Measurements from ENCODE around the gene MCF2L2. TPM values are rescaled to one million over a fixed set of nuclear protein-coding genes. Genes with fewer than 3 reads are reported as not detected.

The MCF2L2 gene
- total RNA-seq, 1 donor from 2014 or later, result 1.1 TPM

DNA sequence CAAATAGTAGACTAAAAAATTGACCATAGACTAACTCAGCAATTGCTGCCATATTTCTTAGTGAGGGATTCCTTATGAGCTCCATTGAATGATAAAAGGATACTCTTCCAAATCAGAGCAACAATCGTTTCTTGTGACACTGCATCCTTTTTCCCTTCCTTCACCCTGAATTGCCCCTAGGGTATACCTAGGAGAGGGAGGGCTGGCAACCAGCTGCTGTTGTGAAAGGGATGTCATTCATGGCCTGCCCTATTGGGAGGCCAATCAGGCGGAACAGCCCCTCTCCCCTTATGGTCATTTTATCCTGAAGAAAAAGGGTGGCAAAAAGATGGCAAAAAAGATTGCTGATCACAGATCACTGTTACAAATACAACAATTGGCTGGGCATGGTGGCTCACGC, 149.0 kb downstream of the MCF2L2 start:
- no peak for DNase-seq (ENCODE audit: low spot score)
- intact Hi-C loops (cut with DNase I), result no loop called here

DNA sequence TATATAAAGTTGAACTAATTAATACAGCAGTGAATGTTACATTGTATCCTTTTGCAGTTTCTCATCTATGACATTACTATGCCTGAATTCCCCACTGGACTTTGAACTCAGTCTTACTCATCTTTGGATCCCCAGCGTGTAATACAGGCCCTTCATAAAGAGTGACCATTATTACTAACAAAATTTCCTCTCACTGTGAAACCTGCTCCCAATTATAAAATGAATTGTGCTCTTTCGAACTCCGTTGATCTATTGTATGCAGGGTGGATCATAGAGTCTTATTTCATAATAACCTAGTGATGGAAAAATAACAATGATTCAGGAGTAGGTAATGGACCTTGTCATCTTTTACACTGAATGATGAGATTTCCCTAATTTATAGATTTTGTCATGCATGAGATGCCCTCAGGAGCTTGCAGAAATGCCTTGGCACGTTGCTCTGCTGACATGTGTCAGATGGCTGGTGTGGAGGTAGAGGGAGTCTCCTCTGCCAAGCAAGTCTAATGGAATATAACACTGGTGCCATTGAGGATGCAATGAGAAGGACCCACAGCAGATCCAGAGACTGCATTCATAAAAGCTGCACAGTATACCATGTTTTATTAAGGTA, 149.8 kb downstream of the MCF2L2 start:
- DNase-seq (ENCODE audit: low spot score), result no peak
- intact Hi-C loops (cut with DNase I), result no loop called here

DNA sequence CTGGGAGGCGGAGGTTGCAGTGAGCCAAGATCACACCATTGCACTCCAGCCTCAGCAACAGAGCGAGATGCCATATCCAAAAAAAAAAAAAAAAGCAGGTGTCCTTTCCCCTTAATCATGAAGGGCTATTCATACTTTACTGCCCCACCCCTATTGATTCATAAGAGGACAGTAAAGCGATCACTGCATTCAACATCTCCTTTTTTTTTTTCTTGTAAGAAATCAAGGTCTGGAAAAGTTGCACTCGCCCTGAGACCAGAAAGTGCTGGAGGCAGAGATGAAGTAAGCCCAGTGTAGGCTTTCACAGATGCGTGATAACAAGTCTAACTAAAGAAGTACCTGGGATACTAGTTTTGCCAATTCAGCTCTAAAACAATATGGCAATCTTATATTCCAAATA, 151.2 kb downstream of the MCF2L2 start:
- intact Hi-C loops (cut with DNase I), result no loop called here
- no peak for DNase-seq (ENCODE audit: low spot score)

DNA sequence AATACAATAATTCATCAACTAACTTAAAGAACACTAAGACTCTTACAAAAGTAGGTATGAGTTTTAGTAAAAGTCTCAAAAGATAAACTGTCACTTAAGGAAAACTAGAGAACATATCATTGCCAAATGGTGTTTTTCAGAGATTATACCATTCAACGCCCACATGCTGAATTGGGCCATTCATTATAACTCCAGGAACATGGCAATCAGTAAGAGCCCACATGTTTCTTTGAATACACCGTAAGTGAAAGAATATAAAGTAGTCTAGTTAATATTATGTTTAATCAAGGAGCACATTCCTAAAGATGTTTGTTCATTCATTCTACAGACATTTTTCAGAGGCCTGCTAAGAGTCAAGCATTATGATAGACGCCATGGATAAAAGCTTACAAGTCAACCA, 152.5 kb downstream of the MCF2L2 start:
- DNase-seq (ENCODE audit: low spot score), result no peak

DNA sequence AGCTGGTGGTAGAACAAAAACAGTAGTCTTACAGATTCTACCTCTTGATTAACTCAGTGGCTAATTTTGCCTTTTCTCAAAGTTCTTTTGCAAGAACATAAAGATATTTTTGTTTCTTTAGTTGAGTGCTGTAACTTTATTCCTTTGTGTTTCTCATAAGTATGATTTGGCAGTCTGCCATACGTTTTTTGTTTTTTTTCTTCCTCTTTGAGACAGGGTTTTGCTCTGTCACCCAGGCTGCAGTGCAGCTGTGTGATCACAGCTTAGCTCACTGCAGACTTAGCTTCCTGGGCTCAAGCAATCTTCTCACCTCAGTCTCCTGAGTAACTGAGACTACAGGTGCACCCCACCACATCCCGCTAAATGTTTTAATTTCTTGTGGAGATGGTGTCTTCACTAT, 153.0 kb downstream of the MCF2L2 start:
- DNase-seq (ENCODE audit: low spot score), result no peak
- intact Hi-C loops (cut with DNase I), result no loop called here

More for the DNA sequence above, 152.5 kb downstream of the MCF2L2 start:
- intact Hi-C loops (cut with DNase I), result no loop called here

DNA sequence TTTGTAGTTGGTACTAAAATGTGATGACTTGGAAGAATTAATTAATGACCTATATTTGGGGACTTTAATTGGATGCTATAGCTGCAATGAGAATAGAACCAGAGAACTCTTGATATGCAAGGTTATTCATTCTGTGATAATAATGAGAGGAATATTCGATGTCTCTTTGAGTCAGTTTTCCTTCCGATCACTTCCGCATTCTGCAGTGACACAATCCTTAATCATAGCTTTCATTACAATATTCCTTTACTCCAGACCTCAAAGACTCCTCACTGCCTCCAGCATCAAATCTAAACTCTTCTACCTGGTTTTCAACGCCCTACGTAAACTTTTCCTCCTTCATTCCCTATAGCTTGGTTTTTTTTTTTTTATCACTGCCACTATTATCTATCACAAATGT, 153.8 kb downstream of the MCF2L2 start:
- DNase-seq (ENCODE audit: low spot score), result no peak

DNA sequence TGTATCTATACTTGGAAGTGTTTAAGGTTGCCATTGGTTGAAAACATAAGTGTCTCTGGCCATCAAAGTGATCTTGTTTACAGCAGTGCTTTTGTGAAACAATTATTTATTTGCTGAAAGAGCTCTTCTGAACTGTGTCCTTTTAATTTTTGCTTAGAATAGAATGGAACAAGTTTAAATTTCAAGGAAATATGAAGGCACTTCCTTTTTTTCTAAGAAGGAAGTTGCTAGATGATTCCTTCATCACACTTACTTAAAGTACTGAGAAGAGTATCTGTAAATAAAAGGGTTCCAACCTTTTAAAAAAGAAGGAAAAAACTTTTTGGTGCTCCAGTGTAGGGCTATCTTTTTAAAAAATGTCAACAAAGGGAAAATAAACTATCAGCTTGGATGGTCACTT, 155.6 kb downstream of the MCF2L2 start:
- no peak for DNase-seq (ENCODE audit: low spot score)
- intact Hi-C loops (cut with DNase I), result no loop called here

More for the DNA sequence above, 153.8 kb downstream of the MCF2L2 start:
- intact Hi-C loops (cut with DNase I), result no loop called here

DNA sequence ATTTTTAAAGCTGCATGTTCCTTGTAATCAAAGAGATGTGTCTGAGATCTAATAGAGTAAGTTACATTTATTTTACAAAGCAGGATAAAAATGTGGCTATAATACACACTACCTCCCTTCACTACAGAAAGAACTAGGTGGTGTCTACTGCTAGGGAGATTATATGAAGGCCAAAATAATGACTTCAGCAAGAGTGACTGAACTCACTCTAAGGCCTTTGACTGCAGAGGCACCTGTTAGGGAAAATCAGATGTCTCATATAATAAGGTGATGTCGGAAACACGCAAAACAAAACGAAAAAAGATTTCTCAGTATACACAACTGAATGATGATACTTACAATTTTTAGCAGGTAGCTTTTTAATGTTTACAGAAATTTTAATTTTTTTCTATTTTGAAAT, 156.3 kb downstream of the MCF2L2 start:
- no peak for DNase-seq (ENCODE audit: low spot score)

DNA sequence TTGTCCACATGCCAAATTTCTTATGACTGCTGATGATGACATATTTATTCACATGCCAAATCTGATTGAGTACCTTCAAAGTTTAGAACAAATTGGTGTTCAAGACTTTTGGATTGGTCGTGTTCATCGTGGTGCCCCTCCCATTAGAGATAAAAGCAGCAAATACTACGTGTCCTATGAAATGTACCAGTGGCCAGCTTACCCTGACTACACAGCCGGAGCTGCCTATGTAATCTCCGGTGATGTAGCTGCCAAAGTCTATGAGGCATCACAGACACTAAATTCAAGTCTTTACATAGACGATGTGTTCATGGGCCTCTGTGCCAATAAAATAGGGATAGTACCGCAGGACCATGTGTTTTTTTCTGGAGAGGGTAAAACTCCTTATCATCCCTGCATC, 158.1 kb downstream of the MCF2L2 start:
- no peak for DNase-seq (ENCODE audit: low spot score)
- intact Hi-C loops (cut with DNase I), result no loop called here

More for the DNA sequence above, 156.3 kb downstream of the MCF2L2 start:
- intact Hi-C loops (cut with DNase I), result no loop called here

DNA sequence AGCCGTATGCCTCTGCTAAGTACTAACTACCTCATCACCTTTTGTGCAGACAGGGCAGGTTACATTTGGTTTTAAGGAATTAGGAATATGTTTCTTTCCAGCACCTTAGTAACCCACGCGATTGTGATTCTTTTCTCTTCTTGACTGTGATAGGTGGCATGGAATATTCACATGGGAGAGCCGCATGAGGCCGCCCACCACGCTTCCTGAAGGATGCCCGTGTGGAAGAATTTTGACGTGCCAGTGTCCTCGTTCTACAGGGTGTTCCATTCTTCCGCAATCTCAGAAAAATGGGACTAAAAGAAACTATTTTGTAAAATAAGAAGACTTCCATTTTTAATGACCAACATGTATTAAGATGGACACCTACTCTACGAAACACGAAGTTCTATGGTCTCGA, 159.1 kb downstream of the MCF2L2 start:
- intact Hi-C loops (cut with DNase I), result no loop called here
- DNase-seq (ENCODE audit: low spot score), result no peak

DNA sequence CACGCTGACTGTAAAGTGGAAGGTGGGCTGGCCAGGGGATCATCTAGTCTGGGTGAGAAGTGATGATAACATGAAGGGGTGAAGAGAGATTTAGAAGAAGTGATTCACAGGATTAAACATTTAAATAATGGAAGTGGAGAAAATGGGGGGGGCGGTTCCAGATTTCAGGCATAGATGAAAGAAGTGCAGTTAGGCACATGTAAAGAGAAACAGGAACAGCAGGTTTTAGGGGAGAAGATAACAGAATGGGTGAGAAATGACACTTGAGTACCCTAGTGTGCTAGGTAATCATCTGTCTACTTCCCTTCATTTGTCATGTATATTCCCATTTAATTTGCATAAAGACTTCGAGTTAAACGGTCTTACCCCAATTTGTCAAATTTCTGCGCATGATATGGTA, 160.1 kb downstream of the MCF2L2 start:
- DNase-seq (ENCODE audit: low spot score), result no peak
- intact Hi-C loops (cut with DNase I), result no loop called here

DNA sequence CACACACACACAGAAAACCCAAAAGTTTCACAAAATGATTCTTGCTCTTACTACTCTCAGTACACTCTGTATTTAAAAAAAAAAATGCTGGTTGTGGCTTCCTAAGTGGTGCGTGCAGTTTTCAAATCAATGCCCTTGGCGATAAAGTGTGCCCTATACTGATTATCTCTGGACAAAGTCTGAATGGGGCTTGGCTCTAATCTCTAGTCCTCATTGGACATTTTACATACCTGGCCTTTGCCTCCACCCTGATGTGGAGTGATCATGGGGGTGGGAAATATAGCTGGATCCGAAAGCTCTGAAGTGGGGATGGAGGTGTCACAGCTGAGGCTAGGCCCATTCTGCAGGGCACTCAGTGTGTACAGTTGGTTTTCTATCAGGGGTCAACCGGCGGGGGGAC, 161.3 kb downstream of the MCF2L2 start:
- intact Hi-C loops (cut with DNase I), result no loop called here
- DNase-seq (ENCODE audit: low spot score), result no peak

DNA sequence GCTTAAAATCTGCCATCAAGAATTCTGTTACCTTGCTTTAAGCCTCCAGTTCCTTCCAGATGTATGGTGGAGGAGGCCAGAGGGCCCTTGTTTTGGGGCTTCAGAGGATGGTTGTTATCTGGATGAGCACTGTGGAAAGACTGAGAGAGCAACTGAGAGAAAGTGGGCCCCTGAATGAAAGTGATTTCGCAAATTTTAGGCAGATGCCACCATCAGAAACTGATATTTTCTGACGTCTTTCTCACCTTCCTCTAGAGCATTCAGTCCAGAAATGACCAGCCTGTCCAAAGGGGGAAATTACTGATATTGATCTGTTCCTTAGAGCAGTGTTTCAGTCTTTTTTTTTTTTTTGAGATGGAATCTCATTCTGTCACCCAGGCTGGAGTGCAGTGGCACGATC, 162.0 kb downstream of the MCF2L2 start:
- intact Hi-C loops (cut with DNase I), result no loop called here
- no peak for DNase-seq (ENCODE audit: low spot score)

DNA sequence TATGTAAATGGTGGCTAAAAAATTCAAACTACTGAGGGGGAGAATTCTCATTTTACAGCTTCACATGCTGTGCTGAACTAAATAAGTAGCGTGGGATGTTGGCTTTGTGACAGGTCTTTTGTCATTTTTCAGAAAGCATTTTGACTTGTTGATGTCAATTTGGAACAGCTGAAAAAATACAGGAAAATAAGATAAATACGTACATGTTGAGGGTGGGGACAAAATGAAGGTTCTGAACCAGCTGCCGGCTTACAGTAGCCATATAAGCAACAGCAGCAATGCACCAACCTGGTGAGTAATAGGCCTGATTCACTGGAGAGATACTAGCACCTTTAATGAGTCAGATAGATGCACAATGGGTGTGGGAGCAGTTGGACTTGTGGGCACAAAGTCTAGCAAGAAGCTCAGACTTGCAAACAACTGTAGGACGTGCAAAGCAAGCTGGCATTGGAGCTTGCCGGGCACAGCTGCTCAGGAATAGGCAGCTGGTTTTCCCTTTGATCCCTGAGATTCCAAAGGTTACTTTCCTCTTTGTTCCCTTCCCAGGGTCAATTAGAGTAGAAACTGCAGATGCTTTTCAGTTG, 162.5 kb downstream of the MCF2L2 start:
- DNase-seq (ENCODE audit: low spot score), result no peak
- intact Hi-C loops (cut with DNase I), result no loop called here

DNA sequence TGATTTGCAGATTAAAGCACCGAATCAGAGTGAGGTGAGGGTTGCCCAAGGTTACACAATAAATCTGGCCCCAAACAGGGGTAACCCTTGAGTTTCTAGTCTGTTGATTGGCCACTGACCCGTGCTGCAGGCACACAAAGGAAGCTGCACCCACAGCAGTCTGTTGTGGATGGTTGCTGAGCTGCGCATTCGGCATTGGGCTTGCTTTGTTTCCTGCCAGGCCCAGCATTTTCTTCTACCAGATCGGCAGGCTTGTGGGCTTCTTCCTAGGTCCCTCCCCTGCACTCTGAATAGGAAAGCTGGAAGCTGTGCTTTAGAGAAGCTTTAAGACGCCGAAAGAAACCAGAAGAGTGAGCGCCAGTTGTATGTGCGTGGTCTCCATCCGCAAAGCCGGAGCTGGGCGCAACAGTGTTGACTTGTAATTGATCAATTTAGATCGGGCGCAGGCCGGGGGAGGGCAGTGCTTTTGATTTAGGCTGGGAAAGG, 163.2 kb downstream of the MCF2L2 start:
- intact Hi-C loops (cut with DNase I), result no loop called here
- no peak for DNase-seq (ENCODE audit: low spot score)

DNA sequence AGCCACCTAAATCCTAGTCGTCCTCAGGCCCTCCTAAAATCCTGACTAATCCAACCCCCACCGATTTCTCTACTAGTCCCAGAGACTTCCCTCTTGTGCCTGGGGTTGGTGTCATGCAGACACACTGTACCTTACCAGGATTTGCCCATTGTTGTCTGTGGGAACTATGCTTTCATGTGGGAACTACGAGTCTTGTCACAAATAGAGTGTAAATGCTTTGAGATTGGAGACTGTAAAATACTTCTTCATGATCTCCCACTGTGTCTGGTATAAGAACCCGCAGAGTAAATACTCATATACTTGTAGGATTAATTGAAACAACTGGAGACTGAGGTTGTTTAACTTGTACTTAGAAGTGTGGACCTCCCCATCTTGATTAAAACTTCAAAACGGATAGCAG, 164.2 kb downstream of the MCF2L2 start:
- intact Hi-C loops (cut with DNase I), result no loop called here
- no peak for DNase-seq (ENCODE audit: low spot score)

DNA sequence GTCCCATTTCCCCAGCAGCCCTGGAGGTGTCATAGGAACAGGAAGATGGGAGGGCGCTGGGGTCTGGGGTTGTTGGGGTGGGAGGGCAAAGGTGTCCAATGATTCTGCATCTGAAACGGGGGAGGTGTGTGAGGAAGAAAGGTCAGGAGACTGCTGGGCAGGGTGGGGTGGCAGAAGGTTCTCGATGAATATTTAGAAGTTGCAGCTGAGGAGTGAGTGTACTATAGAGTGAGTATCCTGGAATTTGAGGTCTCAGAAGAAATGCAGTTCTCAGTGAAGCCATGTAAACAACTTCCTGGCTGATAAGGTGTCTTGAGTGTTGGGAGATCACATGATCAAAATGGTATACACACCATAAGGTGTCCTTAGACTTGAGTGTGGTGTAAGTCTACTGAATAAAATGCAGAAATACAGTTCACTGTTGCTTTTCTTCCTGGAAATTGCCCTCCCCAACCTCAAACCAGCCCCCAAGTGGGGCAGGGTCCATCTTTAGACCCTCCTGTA, 165.5 kb downstream of the MCF2L2 start:
- DNase-seq (ENCODE audit: low spot score), result no peak
- intact Hi-C loops (cut with DNase I), result no loop called here

DNA sequence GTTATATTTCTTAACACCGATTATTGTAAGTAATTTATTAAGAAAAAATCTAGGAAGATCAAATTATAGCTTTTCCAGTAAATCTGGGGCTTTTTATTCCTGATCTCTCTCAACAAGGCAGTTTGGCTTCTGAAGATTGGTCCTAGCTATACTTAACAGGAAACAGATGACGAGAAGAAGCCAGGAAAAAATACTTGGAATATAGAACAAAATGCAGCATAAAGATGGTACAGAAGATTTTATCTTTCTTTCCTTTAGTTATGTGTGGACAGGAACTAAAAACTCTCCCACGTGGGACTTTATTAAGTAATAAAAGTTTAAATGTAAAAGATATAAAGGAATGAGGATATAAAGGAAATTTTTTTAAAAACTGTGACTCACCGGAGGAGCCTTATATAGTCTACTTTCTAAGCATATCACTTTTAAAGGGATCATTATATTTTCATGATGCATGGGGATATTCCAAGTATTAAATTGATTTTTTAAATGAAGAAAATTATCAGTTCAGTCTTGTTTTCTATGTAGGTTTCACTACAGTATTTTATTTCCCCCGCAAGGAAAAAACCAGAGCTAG, 167.2 kb downstream of the MCF2L2 start:
- no peak for DNase-seq (ENCODE audit: low spot score)
- intact Hi-C loops (cut with DNase I), result no loop called here

DNA sequence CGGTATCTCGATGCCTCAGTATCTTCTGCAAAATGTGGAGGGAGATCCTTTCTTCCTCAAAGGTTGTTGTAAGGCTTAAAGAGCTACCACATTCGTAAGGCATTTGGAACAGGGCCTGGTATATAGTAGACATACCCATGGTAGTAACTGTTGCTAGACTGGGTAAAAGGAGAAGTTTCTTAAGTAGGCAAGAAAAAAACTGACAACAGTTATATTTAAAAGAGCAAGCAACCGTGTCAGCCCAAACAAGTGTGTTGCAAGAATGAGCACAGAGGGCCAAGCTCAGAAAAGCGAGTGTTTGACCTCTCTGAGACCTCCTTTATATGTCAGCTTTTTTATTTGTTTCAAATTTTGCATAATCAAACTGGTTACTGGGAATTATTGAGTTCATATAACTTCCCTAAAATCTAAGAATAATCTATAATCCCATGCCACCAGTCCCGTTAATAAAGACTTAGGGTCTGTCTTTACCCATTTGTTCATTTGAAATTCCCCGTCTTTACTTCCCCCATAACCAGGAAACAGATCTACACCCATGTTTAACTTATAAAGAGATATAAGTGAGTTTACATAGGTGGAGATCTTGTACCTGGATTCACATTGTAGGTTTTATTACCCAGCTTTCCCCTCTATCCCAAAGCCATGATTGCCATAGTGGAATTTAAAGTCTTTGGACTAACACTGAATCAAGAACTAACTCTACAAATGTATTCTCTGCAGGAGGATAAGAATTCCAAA, 168.1 kb downstream of the MCF2L2 start:
- no peak for DNase-seq (ENCODE audit: low spot score)
- intact Hi-C loops (cut with DNase I), result no loop called here

DNA sequence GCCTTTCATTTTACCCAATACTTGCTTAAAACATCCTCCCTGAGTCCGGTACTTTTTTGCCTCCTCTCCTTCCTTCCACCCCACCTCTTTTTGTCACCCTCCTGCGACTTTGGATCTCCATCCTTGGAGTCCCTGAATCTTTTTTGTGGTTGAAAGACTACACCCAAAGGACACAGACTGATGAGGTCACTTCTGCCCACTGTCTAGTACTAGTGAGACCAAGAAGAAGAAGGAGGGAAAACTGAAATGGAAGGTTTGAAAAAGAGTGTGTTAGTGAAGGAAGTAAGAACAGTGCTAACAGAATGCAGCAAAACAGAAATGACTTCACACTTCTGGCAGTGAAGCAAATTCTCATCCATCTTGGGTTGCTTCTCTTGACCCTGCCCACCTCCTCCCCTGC, 168.8 kb downstream of the MCF2L2 start:
- DNase-seq (ENCODE audit: low spot score), result no peak
- intact Hi-C loops (cut with DNase I), result no loop called here

DNA sequence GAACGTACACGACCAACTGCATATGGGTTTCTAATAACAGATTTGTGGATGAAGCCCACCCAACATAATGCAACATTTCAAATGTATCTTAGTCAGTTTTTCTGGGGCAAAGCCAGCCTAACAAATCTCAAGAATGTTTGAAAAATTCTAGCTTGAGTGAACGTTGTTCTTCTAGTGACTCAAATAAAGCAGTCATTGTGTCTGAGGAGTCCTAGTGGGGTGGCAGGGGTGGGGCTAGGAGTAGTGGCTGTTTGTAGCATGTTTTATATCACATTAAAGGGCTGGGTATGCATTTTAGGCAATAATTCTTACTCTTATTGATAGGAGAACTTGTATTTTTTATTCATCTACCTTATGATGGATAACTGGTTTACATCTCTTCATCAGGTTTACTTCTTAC, 169.3 kb downstream of the MCF2L2 start:
- no peak for DNase-seq (ENCODE audit: low spot score)
- intact Hi-C loops (cut with DNase I), result no loop called here

Data from cardiac septum (tissue), 1 donor.